HepG2 (cell line): ENCODE data around the gene RIBC1. TPM values are rescaled to one million over a fixed set of nuclear protein-coding genes. Genes with fewer than 3 reads are reported as not detected.

Experiments used
- AGO2 ChIP-seq: fragments of 200-400 bp; formaldehyde crosslinking; optimal IDR thresholded peaks from 2 replicates; pipeline ENCODE3; 2017; ENCODE audit warnings: mild to moderate bottlenecking, low read depth, low read length, moderate library complexity
- ATF2 ChIP-seq: sonication (generic); formaldehyde crosslinking; IDR thresholded peaks from 2 replicates; pipeline ENCODE4 v1.4.0; 2020; ENCODE audit warnings: missing genetic modification reagents
- CEBPB ChIP-seq: IDR thresholded peaks from 2 replicates; pipeline ENCODE4 v1.6.1; 2011; ENCODE audit warnings: low read depth, low read length, improper control_type of control experiment, borderline replicate concordance
- CHD2 ChIP-seq: IDR thresholded peaks from 2 replicates; pipeline ENCODE4 v1.6.1; 2011; ENCODE audit warnings: low read depth, low read length, improper control_type of control experiment
- CREM ChIP-seq, 2 experiments: sonication (generic) in 1 of 2; formaldehyde crosslinking in 1 of 2; IDR thresholded peaks; 2 replicates each; pipeline versions ENCODE4 v1.4.0 to v1.6.1; 2016 to 2020; ENCODE audit warnings: antibody characterized with exemption in 1 of 2, mild to moderate bottlenecking in 1 of 2, missing genetic modification reagents in 1 of 2
- GABPA ChIP-seq, 2 experiments: IDR thresholded peaks; 2 replicates each; pipeline ENCODE4 v1.6.1; 2011 to 2016; ENCODE audit warnings: low read depth in 2 of 2, low read length in 1 of 2, missing biosample characterization in 1 of 2, missing genetic modification characterization in 1 of 2
- HDAC6 ChIP-seq: fragments of 200-600 bp; sonication (generic); IDR thresholded peaks from 2 replicates; pipeline ENCODE4 v1.7.0; 2017; ENCODE audit warnings: mild to moderate bottlenecking, antibody characterized with exemption, low read length, low read depth
- HOXA3 ChIP-seq: sonication (generic); formaldehyde crosslinking; IDR thresholded peaks from 2 replicates; pipeline ENCODE4 v1.5.0; 2020; ENCODE audit warnings: missing genetic modification reagents
- NCOA2 ChIP-seq: sonication (generic); formaldehyde crosslinking; IDR thresholded peaks from 2 replicates; pipeline ENCODE4 v1.8.0; 2022; ENCODE audit warnings: inconsistent platforms
- NFYC ChIP-seq: IDR thresholded peaks from 2 replicates; pipeline ENCODE4 v1.6.1; 2016; ENCODE audit warnings: missing genetic modification reagents, missing compliant biosample characterization
- PTBP1 ChIP-seq: fragments of 200-400 bp; formaldehyde crosslinking; IDR thresholded peaks from 2 replicates; pipeline ENCODE4 v1.6.1; 2018; ENCODE audit warnings: low read length, low read depth; ENCODE audit not compliant: poor library complexity, severe bottlenecking
- RFXANK ChIP-seq: IDR thresholded peaks from 2 replicates; pipeline ENCODE4 v1.6.1; 2016
- RXRB ChIP-seq: IDR thresholded peaks from 2 replicates; pipeline ENCODE4 v1.6.1; 2016; ENCODE audit warnings: borderline replicate concordance, missing genetic modification reagents, missing compliant biosample characterization
- SAP130 ChIP-seq: IDR thresholded peaks from 2 replicates; pipeline ENCODE4 v1.6.1; 2016; ENCODE audit warnings: low read depth
- SRSF9 ChIP-seq: fragments of 200-400 bp; formaldehyde crosslinking; IDR thresholded peaks from 2 replicates; pipeline ENCODE4 v1.6.1; 2018; ENCODE audit warnings: borderline replicate concordance, mild to moderate bottlenecking, low read depth, low read length; ENCODE audit not compliant: insufficient read depth, poor library complexity, severe bottlenecking
- THAP11 ChIP-seq: IDR thresholded peaks from 2 replicates; pipeline ENCODE4 v1.6.1; 2016; ENCODE audit warnings: missing biosample characterization, missing genetic modification reagents
- THAP9 ChIP-seq: sonication (generic); formaldehyde crosslinking; IDR thresholded peaks from 2 replicates; pipeline ENCODE4; 2020; ENCODE audit warnings: missing genetic modification reagents, mild to moderate bottlenecking, borderline replicate concordance
- UBTF ChIP-seq: sonication (generic); formaldehyde crosslinking; IDR thresholded peaks from 2 replicates; pipeline ENCODE4 v1.4.0; 2020; ENCODE audit warnings: mild to moderate bottlenecking, missing genetic modification reagents
- ZKSCAN8 ChIP-seq: IDR thresholded peaks from 2 replicates; pipeline ENCODE4 v1.6.1; 2016; ENCODE audit warnings: borderline replicate concordance, missing genetic modification reagents, missing compliant biosample characterization
- ZNF143 ChIP-seq: sonication (generic); formaldehyde crosslinking; IDR thresholded peaks from 2 replicates; pipeline ENCODE4 v1.4.0; 2020; ENCODE audit warnings: missing genetic modification reagents
- ZNF619 ChIP-seq: sonication (generic); formaldehyde crosslinking; IDR thresholded peaks from 2 replicates; pipeline ENCODE4 v1.4.0; 2020; ENCODE audit warnings: mild to moderate bottlenecking, missing genetic modification reagents
- ZNF776 ChIP-seq: sonication (generic); formaldehyde crosslinking; IDR thresholded peaks from 2 replicates; pipeline ENCODE4 v1.4.0; 2020; ENCODE audit warnings: mild to moderate bottlenecking, missing genetic modification reagents
- ZNF782 ChIP-seq: sonication (generic); formaldehyde crosslinking; IDR thresholded peaks from 2 replicates; pipeline ENCODE4 v1.4.0; 2020; ENCODE audit warnings: missing genetic modification reagents, mild to moderate bottlenecking, borderline replicate concordance
- polyA plus RNA-seq, 8 experiments: library from polyadenylated mRNA; depleted of rRNA in 3 of 8; stranded (reverse) in 7 of 8; unstranded in 1 of 8; fragments of >200 nt; fragmentation: Illumina TruSeq in 4 of 8; extraction: Trizol in 4 of 8; gene quantifications; 2 replicates each; pipeline versions ENCODE4 v1.2.1 to v1.2.3, GENCODE V29; 2011 to 2016; ENCODE audit warnings: low read depth in 4 of 8, missing spikeins in 1 of 8, mixed read lengths in 1 of 8; ENCODE audit not compliant: insufficient read depth in 1 of 8
- total RNA-seq, 5 experiments: library from RNA; depleted of rRNA; stranded (reverse); fragments of >200 nt; fragmentation: Illumina TruSeq; extraction: Trizol; gene quantifications; 2 replicates each; pipeline ENCODE4 v1.2.3, GENCODE V29; 2016; ENCODE audit warnings: low read depth in 1 of 5

RIBC1 gene
- total and polyA plus RNA-seq, 2 of the 13 experiments (the other 11 are each of a cell fraction or from before 2014, with no cell fraction given): 0.55 TPM; not detected in 1

GRCh38 chrX:53422086-53422860 is 400 bp upstream of the RIBC1 start, which contains the start of gene SMC1A (continued):
- no peak for TF ChIP-seq PTBP1
- 0 out of 2 replicates have a peak, but pooled peaks have one; percentile 24 for TF ChIP-seq UBTF (CRISPR knock-in tag)
- no peak for TF ChIP-seq NFYC
- TF ChIP-seq ZNF143 (CRISPR knock-in tag): peak; percentile 87
- TF ChIP-seq THAP11 (CRISPR knock-in tag): peak; percentile 82
- TF ChIP-seq SAP130 (CRISPR knock-in tag): peak; percentile 81
- peak; percentile 21; the same call in 1 of the 2 replicates for TF ChIP-seq CEBPB
- 0 out of 2 replicates have a peak, but pooled peaks have one; percentile 18 for TF ChIP-seq CREM (IDR thresholded peaks at IDR 0.05)
- TF ChIP-seq CREM (CRISPR knock-in tag; IDR thresholded peaks at IDR 0.05): no peak
- no peak for TF ChIP-seq HDAC6
- TF ChIP-seq CHD2: peak; percentile 93
- no peak for TF ChIP-seq SRSF9
- TF ChIP-seq NCOA2: peak; percentile 24; the same call in 1 of the 2 replicates
- peak; percentile 46; the same call in 1 of the 2 replicates for TF ChIP-seq ZNF776
- TF ChIP-seq HOXA3 (CRISPR knock-in tag): peak; percentile 30
- TF ChIP-seq ZNF782 (CRISPR knock-in tag): no peak
- peak; percentile 33; the same call in 1 of the 2 replicates for TF ChIP-seq RXRB
- 0 out of 2 replicates have a peak, but pooled peaks have one; percentile 19 for TF ChIP-seq ZNF619
- no peak for TF ChIP-seq ZKSCAN8 (CRISPR knock-in tag)
- TF ChIP-seq GABPA (IDR thresholded peaks at IDR 0.05; ENCODE audit: low read depth, low read length): peak; percentile 13; the same call in 1 of the 2 replicates
- peak; percentile 73 for TF ChIP-seq GABPA (CRISPR knock-in tag; IDR thresholded peaks at IDR 0.05; ENCODE audit: low read depth)
- TF ChIP-seq THAP9 (CRISPR knock-in tag): peak; percentile 51; the same call in 1 of the 2 replicates
- TF ChIP-seq RFXANK (CRISPR knock-in tag): no peak
- TF ChIP-seq ATF2: no peak
- peak; percentile 20 for TF ChIP-seq AGO2
